ENCODE data around the gene CFAP298. TPM values are rescaled to one million over a fixed set of nuclear protein-coding genes. Genes with fewer than 3 reads are reported as not detected.

Gene CFAP298
- total RNA-seq, 4 donors from 2014 or later: 26.0 to 37.1 (median 31.5) TPM

DNA sequence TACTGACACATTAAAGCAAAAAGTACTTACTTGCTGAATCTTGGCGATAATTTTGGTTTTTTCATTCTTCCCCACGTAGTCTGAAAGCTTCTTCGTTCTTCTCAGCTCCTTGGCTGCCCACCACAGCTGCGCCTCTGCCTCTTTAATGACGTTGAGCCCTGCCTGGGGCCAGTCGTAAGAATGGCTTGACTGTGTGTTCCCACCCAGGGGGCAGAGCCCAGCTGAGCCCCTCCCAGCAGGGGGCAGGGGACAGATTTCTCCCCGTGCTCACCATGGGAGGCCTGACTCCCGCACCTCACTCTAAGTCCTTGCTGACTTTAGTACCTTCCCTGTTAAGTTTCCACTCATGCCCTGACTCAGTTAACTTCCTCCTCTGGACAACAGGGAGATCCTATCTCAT lies 9.0 kb downstream of the CFAP298 start:
- Histone ChIP-seq H3K4me1 (no peaks in the 10 kb centered on the region), H3K4me3 (no peak overlapping the region), H3K36me3 (peaks cover 77% of the 10 kb centered on the region), H3K27me3 (no peaks in the 10 kb centered on the region), H3K9me3 (no peaks in the 10 kb centered on the region), H3K27ac (no peak overlapping the region)
- 76% methylated on average over 8 of the region's 8 CpGs for WGBS
- TF ChIP-seq, protein P1, sequence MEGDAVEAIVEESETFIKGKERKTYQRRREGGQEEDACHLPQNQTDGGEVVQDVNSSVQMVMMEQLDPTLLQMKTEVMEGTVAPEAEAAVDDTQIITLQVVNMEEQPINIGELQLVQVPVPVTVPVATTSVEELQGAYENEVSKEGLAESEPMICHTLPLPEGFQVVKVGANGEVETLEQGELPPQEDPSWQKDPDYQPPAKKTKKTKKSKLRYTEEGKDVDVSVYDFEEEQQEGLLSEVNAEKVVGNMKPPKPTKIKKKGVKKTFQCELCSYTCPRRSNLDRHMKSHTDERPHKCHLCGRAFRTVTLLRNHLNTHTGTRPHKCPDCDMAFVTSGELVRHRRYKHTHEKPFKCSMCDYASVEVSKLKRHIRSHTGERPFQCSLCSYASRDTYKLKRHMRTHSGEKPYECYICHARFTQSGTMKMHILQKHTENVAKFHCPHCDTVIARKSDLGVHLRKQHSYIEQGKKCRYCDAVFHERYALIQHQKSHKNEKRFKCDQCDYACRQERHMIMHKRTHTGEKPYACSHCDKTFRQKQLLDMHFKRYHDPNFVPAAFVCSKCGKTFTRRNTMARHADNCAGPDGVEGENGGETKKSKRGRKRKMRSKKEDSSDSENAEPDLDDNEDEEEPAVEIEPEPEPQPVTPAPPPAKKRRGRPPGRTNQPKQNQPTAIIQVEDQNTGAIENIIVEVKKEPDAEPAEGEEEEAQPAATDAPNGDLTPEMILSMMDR (IDR thresholded peaks at IDR 0.05): no peak
- TF ChIP-seq POLR2AphosphoS5 (IDR thresholded peaks at IDR 0.05) (no peak), EP300 (IDR thresholded peaks at IDR 0.05) (no peak), POLR2A (IDR thresholded peaks at IDR 0.05) (no peak)
- no peak for DNase-seq (ENCODE audit: low spot score in 2 of 2)

DNA sequence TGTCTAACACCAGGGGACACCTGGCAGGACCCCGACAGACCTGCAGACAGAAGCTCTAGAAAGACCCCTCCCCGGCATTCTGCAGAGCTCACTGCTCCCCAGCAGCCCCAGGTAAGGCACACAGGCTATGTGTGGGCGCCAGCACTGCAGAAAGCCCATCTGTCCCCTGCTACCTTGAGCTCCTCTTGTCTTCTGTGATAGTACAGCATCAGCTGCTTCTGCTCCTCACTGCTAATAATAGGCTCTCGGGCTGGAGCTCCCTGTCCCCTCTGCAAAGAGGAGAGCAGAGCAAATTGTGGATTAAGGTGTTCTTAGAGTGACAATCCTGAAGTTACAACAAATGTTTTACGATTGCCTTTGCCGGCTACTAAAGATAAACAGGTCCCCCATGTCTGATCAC lies 10.1 kb downstream of the CFAP298 start:
- Histone ChIP-seq H3K4me3 (no peak overlapping the region), H3K27me3 (no peaks in the 10 kb centered on the region), H3K4me1 (no peaks in the 10 kb centered on the region), H3K27ac (no peak overlapping the region), H3K9me3 (no peaks in the 10 kb centered on the region), H3K36me3 (peaks cover 68% of the 10 kb centered on the region)
- WGBS: 95% methylated on average over 5 of the region's 6 CpGs
- DNase-seq (ENCODE audit: low spot score in 2 of 2): no peak
- TF ChIP-seq POLR2A (IDR thresholded peaks at IDR 0.05) (no peak), EP300 (IDR thresholded peaks at IDR 0.05) (no peak), POLR2AphosphoS5 (IDR thresholded peaks at IDR 0.05) (no peak)
- TF ChIP-seq, protein P1 (IDR thresholded peaks at IDR 0.05): no peak

DNA sequence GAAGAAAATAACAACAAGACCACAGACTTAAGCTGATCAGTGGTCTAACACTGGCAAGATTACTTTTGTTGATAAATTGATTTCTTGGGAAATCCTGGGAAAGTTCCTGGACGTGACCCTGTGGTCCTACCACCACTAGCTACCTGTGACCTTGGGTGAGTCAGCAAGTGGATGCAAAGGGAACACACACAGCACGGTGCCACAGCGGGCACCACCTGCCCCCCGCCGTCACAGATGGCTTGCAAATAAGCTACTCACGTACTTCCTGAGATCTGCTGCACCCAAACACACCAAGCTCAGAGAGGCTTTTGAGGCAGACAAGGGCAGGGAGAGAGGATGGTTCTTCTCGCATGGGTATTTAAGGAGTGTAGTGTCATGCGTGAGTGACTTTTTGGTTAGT lies 12.7 kb downstream of the CFAP298 start:
- TF ChIP-seq EP300 (IDR thresholded peaks at IDR 0.05): no peak
- TF ChIP-seq POLR2AphosphoS5 (IDR thresholded peaks at IDR 0.05): no peak
- TF ChIP-seq, protein P1 (IDR thresholded peaks at IDR 0.05): no peak
- no peak for TF ChIP-seq POLR2A (IDR thresholded peaks at IDR 0.05)
- Histone ChIP-seq H3K27me3 (no peaks in the 10 kb centered on the region), H3K27ac (no peak overlapping the region), H3K4me1 (no peaks in the 10 kb centered on the region), H3K36me3 (peaks cover 42% of the 10 kb centered on the region), H3K4me3 (no peak overlapping the region), H3K9me3 (no peaks in the 10 kb centered on the region)
- DNase-seq (ENCODE audit: low spot score in 2 of 2): no peak
- 90% methylated on average over 8 of the region's 8 CpGs for WGBS

DNA sequence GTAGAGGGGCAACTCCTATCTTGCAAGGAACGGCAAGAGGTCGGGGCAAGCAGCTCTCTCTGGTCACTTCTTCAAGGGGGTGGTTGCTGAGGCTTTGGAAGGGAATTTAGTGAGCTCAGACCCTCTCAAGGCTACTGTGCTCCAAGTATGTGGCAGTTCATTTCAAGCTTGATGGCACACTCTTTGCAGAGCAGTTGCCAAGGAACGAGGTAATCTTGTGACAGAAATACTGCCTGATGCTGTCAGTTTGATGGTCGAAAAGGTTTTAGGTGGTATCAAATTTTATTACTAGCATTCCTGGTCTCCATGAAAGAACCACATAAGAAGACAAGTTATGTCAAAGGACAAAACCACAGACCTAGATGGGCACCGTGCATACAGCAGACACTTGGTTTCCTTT lies 13.1 kb downstream of the CFAP298 start:
- no peak for TF ChIP-seq EP300 (IDR thresholded peaks at IDR 0.05)
- no peak for TF ChIP-seq POLR2A (IDR thresholded peaks at IDR 0.05)
- no peak for TF ChIP-seq POLR2AphosphoS5 (IDR thresholded peaks at IDR 0.05)
- TF ChIP-seq, protein P1 (IDR thresholded peaks at IDR 0.05): no peak
- Histone ChIP-seq H3K36me3 (peaks cover 38% of the 10 kb centered on the region), H3K9me3 (no peaks in the 10 kb centered on the region), H3K27ac (no peak overlapping the region), H3K4me1 (no peaks in the 10 kb centered on the region), H3K27me3 (no peaks in the 10 kb centered on the region), H3K4me3 (no peak overlapping the region)
- DNase-seq (ENCODE audit: low spot score in 2 of 2): no peak
- WGBS: 87% methylated on average over 5 of the region's 5 CpGs

DNA sequence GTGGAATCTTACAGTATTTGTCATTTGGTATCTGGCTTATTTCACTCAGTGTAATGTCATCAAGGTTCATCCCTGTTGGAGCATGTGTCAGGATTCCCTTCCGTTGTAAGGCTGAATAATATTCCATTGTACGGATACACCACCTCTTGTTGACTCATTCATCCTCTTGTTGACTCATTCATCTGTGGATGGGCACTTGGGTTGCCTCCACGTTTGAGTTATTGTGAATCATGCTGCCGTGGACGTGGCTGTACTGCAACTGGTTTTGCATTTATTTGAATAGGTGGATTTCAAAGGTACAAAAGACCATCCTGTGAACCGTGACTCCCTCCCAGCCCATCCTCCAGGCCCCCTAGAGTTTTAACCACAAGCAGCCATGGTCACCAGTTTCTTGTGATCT lies 15.0 kb downstream of the CFAP298 start:
- Histone ChIP-seq H3K27ac (no peak overlapping the region), H3K4me1 (no peaks in the 10 kb centered on the region), H3K4me3 (no peak overlapping the region), H3K36me3 (peaks cover 19% of the 10 kb centered on the region), H3K9me3 (no peaks in the 10 kb centered on the region), H3K27me3 (no peaks in the 10 kb centered on the region)
- no peak for DNase-seq (ENCODE audit: low spot score in 2 of 2)
- no peak for TF ChIP-seq POLR2A (IDR thresholded peaks at IDR 0.05)
- TF ChIP-seq, protein P1 (IDR thresholded peaks at IDR 0.05): no peak
- no peak for TF ChIP-seq EP300 (IDR thresholded peaks at IDR 0.05)
- TF ChIP-seq POLR2AphosphoS5 (IDR thresholded peaks at IDR 0.05): no peak
- 37% methylated on average over 6 of the region's 6 CpGs for WGBS
